Uterus (tissue), 2 donors: ENCODE measurements around the gene DENND5B.

Experiments
- CTCF ChIP-seq, 4 experiments: fragments of 200-600 bp in 2 of 4; fragments of 450-650 bp in 2 of 4; sonication (generic) in 2 of 4; IDR thresholded peaks; one replicate each; pipeline ENCODE4 v1.5.1; 2016 to 2019; ENCODE audit warnings: antibody characterized with exemption in 4 of 4, mild to moderate bottlenecking in 2 of 4, moderate library complexity in 1 of 4
- POLR2A ChIP-seq, 2 donors: fragments of 450-650 bp; IDR thresholded peaks; one replicate each; pipeline ENCODE4 v1.6.1; 2016; ENCODE audit warnings: antibody characterized with exemption in 2 of 2, mild to moderate bottlenecking in 1 of 2, moderate library complexity in 1 of 2

GRCh38 chr12:31478425-31478824 is 112.5 kb downstream of the DENND5B start:
- TF ChIP-seq POLR2A (IDR thresholded peaks at IDR 0.05), result no peak
- TF ChIP-seq CTCF (IDR thresholded peaks at IDR 0.05), result no peak
